Frontal cortex (tissue), 4 donors: ENCODE results near the gene PRX. TPM values are rescaled to one million over a fixed set of nuclear protein-coding genes. Genes with fewer than 3 reads are reported as not detected.
A peak's percentile ranks its signal among the peaks of the same experiment; 100 is the strongest.
"Not testable (repeated sequence)": the region's sequence is repeated elsewhere in the genome, so short reads cannot be mapped to it uniquely, and the experiment has no call there.

Experiments
- DNase-seq, 2 donors: peaks; one replicate each; pipeline ENCODE4 v3.0.0; 2012; ENCODE audit warnings: low spot score in 2 of 2
- FAIRE-seq: peaks from 2 replicates; lab custom pipeline; 2012; peaks lifted over from hg19 to GRCh38; lab: Jason Lieb, UNC
- total RNA-seq: library from RNA; depleted of rRNA; stranded (reverse); fragments of >200 nt; gene quantifications from one replicate; pipeline ENCODE4 v1.2.3, GENCODE V29; 2014
- donor health status: control.
- donor health status: control.
- donor health status: control.

PRX gene
- total RNA-seq, 1 donor from 2014 or later = 1.2 TPM

- DNase-seq (no peak), FAIRE-seq (no peak)
These were observed 3.9 kb upstream of the PRX start for GRCh38 chr19:40416918-40417642.

GRCh38 chr19:40415768-40416167 lies 2.6 kb upstream of the PRX start:
- no peak for DNase-seq
- FAIRE-seq = no peak

GRCh38 chr19:40414542-40415535 lies 1.7 kb upstream of the PRX start:
- no peak for FAIRE-seq
- no peak for DNase-seq

- no peak for DNase-seq
- FAIRE-seq = no peak
These were observed 312 bp downstream of the PRX start for GRCh38 chr19:40412866-40413265.

- FAIRE-seq = no peak
- no peak for DNase-seq
These were observed 1.1 kb downstream of the PRX start for GRCh38 chr19:40411958-40412499.

GRCh38 chr19:40411125-40411842 lies 1.9 kb downstream of the PRX start:
- no peak for FAIRE-seq
- no peak for DNase-seq

- no peak for DNase-seq
- no peak for FAIRE-seq
These were observed 3.2 kb downstream of the PRX start for GRCh38 chr19:40410030-40410389.

- not testable (repeated sequence) for DNase-seq, FAIRE-seq
These were observed 4.6 kb downstream of the PRX start for GRCh38 chr19:40408598-40408925.

GRCh38 chr19:40407714-40408597 lies 5.2 kb downstream of the PRX start:
- FAIRE-seq = no peak
- DNase-seq = no peak

- FAIRE-seq (no peak), DNase-seq (peak; percentile 68 to 85)
These were observed 9.8 kb downstream of the PRX start for GRCh38 chr19:40403262-40403984.

GRCh38 chr19:40400559-40400958 lies 12.6 kb downstream of the PRX start:
- DNase-seq (no peak), FAIRE-seq (no peak)

- peak in 1 of 2 donors; percentile 56 for DNase-seq
- no peak for FAIRE-seq
These were observed 14.6 kb downstream of the PRX start for GRCh38 chr19:40398417-40399131.

GRCh38 chr19:40397568-40397906 lies 15.6 kb downstream of the PRX start:
- no peak for FAIRE-seq

GRCh38 chr19:40396886-40397567 lies 16.2 kb downstream of the PRX start:
- DNase-seq (no peak), FAIRE-seq (no peak)

More at GRCh38 chr19:40397568-40397906, 15.6 kb downstream of the PRX start:
- no peak for DNase-seq

- no peak for FAIRE-seq
- DNase-seq = no peak
These were observed 17.2 kb downstream of the PRX start for GRCh38 chr19:40395956-40396355.

- FAIRE-seq (no peak), DNase-seq (no peak)
These were observed 18.4 kb downstream of the PRX start for GRCh38 chr19:40394816-40395210.
